HL-60 (cell line): Measurements from ENCODE around the gene SLC49A3.
"Not testable (repeated sequence)": the region's sequence is repeated elsewhere in the genome, so short reads cannot be mapped to it uniquely, and the experiment has no call there.

Source experiments
- DNase-seq, 2 experiments: peaks; one replicate each; pipeline ENCODE4 v3.0.0-alpha.2; 2010 to 2020; ENCODE audit warnings: low read depth in 1 of 2, low spot score in 1 of 2
- H3K27ac ChIP-seq: fragments of 250-450 bp; sonication (Bioruptor Pico); replicated peaks from 2 replicates; pipeline ENCODE4 v1.5.1; 2020; ENCODE audit warnings: mild to moderate bottlenecking, moderate library complexity
- H3K27me3 ChIP-seq: fragments of 250-450 bp; sonication (Bioruptor Pico); 2 replicates; pipeline ENCODE4 v1.5.1; 2021; ENCODE audit warnings: mild to moderate bottlenecking, moderate library complexity; ENCODE audit not compliant: insufficient read depth, poor library complexity, severe bottlenecking
- H3K4me3 ChIP-seq: replicated peaks from 2 replicates; pipeline ENCODE4 v1.5.1; 2011; ENCODE audit warnings: mild to moderate bottlenecking, control low read depth, low read length; ENCODE audit not compliant: insufficient read depth
- GABPA ChIP-seq: IDR thresholded peaks from 2 replicates; pipeline ENCODE4 v1.6.1; 2012; ENCODE audit warnings: low read depth
- POLR2AphosphoS5 ChIP-seq: IDR thresholded peaks from 2 replicates; pipeline ENCODE4 v1.6.1; 2012; ENCODE audit warnings: low read depth
- SPI1 ChIP-seq: IDR thresholded peaks from 2 replicates; pipeline ENCODE4 v1.6.1; 2012; ENCODE audit warnings: low read depth, mild to moderate bottlenecking, borderline replicate concordance
- TF ChIP-seq, protein P1 (sequence below): IDR thresholded peaks from one replicate; pipeline ENCODE4 v1.5.1; 2011; ENCODE audit warnings: low read length, control low read depth, inconsistent platforms; ENCODE audit not compliant: insufficient read depth
- TF ChIP-seq, protein P2 (sequence below): IDR thresholded peaks from 2 replicates; pipeline ENCODE4 v1.6.1; 2012; ENCODE audit warnings: low read depth; ENCODE audit not compliant: insufficient replicate concordance

SLC49A3 gene

DNA sequence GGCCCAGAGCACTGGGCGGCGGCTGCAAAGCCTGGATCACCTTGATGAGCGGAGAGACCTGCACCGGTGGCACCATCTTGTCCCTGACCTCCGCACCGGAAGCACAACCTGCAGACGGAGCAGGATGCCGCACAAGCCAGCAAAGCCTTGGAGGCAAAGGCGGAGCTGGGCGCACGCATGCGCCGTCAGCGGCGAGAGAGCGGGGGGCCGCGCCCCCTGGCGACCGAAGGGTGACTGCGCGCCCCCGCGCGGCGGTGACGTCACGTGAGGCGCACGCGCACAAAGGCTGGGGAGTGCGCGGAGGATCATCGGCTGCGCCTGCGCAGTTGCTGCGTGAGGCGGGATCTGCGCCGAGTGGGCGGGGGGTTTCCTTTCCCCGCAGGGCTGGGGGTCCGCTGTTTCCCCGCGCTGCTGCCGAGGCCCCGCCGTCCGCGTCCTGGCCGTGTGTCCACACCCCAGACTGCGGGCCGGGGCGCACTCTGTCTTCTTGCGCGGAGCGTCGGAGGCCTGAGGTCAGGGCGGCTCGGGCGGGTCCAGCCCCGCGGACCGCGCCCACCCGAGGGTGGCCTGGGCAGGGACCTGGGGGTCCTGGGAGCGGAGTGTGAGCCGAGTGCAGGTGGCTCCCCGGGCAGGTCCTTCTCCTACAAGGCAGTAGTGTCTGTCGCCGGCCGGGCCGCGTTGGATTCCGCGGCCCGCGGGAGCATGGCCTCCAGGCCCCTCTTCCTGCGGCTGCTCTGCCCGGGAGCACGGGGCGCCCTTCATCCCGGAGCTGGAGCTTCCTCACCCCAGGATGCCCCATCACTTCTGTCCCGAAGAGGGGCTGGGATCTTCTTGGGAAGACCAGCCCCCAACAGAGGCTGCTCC is 14.5 kb downstream of the SLC49A3 start, which contains the start of the genes ATP5ME and MYL5:
Gene ATP5ME, minus strand, starts transcription at position 105 of the 864 bp plus-strand sequence. Its CDS starts 29 bp downstream, at position 76.
Gene MYL5, plus strand, starts transcription at position 371 of the 864 bp plus-strand sequence. CDS start 3,485 bp downstream, outside the sequence.
- peak; percentile 93 to 97 for DNase-seq
- no peaks in the 10 kb centered on the region for H3K27me3 ChIP-seq
- TF ChIP-seq SPI1 (no peak), POLR2AphosphoS5 (peak; percentile 92), GABPA (peak; percentile 86)
- TF ChIP-seq, protein P1, sequence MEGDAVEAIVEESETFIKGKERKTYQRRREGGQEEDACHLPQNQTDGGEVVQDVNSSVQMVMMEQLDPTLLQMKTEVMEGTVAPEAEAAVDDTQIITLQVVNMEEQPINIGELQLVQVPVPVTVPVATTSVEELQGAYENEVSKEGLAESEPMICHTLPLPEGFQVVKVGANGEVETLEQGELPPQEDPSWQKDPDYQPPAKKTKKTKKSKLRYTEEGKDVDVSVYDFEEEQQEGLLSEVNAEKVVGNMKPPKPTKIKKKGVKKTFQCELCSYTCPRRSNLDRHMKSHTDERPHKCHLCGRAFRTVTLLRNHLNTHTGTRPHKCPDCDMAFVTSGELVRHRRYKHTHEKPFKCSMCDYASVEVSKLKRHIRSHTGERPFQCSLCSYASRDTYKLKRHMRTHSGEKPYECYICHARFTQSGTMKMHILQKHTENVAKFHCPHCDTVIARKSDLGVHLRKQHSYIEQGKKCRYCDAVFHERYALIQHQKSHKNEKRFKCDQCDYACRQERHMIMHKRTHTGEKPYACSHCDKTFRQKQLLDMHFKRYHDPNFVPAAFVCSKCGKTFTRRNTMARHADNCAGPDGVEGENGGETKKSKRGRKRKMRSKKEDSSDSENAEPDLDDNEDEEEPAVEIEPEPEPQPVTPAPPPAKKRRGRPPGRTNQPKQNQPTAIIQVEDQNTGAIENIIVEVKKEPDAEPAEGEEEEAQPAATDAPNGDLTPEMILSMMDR, result peak; percentile 99
- TF ChIP-seq, protein P2, sequence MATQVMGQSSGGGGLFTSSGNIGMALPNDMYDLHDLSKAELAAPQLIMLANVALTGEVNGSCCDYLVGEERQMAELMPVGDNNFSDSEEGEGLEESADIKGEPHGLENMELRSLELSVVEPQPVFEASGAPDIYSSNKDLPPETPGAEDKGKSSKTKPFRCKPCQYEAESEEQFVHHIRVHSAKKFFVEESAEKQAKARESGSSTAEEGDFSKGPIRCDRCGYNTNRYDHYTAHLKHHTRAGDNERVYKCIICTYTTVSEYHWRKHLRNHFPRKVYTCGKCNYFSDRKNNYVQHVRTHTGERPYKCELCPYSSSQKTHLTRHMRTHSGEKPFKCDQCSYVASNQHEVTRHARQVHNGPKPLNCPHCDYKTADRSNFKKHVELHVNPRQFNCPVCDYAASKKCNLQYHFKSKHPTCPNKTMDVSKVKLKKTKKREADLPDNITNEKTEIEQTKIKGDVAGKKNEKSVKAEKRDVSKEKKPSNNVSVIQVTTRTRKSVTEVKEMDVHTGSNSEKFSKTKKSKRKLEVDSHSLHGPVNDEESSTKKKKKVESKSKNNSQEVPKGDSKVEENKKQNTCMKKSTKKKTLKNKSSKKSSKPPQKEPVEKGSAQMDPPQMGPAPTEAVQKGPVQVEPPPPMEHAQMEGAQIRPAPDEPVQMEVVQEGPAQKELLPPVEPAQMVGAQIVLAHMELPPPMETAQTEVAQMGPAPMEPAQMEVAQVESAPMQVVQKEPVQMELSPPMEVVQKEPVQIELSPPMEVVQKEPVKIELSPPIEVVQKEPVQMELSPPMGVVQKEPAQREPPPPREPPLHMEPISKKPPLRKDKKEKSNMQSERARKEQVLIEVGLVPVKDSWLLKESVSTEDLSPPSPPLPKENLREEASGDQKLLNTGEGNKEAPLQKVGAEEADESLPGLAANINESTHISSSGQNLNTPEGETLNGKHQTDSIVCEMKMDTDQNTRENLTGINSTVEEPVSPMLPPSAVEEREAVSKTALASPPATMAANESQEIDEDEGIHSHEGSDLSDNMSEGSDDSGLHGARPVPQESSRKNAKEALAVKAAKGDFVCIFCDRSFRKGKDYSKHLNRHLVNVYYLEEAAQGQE, result no peak
- H3K27ac ChIP-seq, result peak within 1 kb of the TSS; percentile 94
- H3K4me3 ChIP-seq, result peak within 1 kb of the TSS; percentile 82

DNA sequence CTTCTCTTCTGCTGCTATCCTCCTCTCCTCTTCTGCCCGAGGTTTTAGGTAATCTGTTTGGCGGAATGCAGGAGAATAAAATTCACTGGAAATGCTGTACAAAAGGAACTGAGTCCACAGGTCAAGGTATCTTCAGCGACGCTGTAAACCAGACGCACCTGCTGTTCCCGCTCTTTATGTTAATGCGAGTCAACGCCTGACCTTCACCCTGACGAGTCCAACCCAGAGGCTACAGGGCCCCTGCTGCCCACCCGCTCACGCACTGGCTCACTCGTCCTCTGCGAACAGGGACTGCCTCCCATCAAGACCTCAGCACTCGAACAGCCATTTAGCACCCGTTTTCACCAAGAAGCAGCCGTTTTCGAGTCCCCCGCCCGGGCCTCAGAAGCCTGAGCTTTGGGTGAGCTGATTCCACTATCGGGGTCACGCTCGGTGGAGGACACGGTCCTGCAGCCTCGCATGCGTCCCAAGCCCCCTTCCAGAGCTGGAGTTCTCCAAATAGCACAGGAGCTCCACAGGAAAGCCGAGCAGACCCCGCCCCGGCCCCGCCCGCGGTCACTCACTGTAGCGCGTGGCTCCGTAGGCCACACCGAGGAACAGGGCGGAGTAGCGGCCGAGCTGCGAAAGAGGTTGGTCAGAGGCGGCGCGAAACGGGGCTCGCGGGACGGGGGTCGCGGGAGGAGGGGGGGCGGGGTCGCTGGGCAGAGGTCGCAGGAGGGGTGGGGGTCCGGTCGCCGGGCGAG is 15.4 kb downstream of the SLC49A3 start:
- H3K4me3 ChIP-seq, result peak overlapping the region; percentile 70
- DNase-seq, result peak; percentile 23 to 46
- H3K27ac ChIP-seq, result peak overlapping the region; percentile 94
- no peaks in the 10 kb centered on the region for H3K27me3 ChIP-seq
- TF ChIP-seq GABPA, result no peak
- TF ChIP-seq SPI1, result no peak
- TF ChIP-seq, protein P1, result no peak
- TF ChIP-seq, protein P2, result no peak
- no peak for TF ChIP-seq POLR2AphosphoS5

DNA sequence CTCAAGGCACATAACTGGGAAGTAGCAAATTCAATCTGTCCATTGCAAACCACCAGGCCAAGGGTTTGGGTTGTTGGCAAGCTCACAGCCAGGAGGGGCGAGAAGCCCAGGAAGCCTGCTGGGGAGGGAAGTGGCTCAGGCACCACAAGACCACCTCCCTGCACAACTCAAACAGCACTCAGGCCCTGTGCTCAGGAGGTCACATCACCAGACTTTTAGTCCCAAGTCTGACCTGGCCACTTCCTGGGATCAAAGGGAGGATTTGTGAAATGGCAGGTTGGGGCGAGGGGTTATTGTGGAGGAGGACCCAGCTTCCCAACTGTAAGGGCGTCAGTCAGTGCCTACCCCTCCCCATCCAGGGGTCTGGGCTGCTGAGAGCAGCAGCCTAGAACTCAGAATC is 17.2 kb downstream of the SLC49A3 start:
- no peak overlapping the region for H3K4me3 ChIP-seq
- TF ChIP-seq, protein P2, result no peak
- TF ChIP-seq SPI1 (no peak), POLR2AphosphoS5 (no peak), GABPA (no peak)
- TF ChIP-seq, protein P1, result no peak
- no peaks in the 10 kb centered on the region for H3K27me3 ChIP-seq
- DNase-seq, result no peak
- H3K27ac ChIP-seq, result no peak overlapping the region

DNA sequence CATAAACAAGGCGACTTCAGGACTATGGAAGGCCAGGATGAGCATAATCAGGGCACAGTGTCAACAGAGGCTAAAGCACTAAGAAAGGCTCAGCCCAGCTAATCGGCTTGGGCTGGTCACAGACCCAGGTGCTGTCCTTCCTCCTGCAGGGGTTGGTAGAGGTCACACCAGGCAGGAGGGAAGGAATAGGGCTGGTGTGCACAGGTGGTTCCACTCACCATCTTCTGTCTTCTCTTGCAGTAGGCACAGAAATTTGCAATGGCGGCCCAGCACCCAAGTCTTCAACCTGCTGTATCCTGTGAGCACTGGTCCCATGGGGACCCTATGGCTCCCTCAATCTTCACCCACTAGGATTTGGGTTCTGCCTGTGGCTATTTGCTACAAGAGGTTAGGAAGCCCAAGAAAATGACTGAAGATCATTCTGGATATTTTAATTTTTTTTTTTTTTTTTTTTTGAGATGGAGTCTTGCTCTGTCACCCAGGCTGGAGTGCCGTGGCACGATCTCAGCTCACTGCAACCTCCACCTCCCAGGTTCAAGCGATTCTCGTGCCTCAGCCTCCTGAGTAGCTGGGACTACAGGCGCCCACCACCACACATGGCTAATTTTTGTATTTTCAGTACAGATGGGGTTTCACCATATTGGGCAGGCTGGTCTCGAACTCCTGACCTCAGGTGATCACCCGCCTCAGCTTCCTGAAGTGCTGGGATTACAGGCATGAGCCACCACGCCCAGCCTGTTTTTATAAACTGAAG is 19.0 kb downstream of the SLC49A3 start:
- not testable (repeated sequence) for H3K27me3 ChIP-seq, H3K4me3 ChIP-seq, H3K27ac ChIP-seq, DNase-seq

DNA sequence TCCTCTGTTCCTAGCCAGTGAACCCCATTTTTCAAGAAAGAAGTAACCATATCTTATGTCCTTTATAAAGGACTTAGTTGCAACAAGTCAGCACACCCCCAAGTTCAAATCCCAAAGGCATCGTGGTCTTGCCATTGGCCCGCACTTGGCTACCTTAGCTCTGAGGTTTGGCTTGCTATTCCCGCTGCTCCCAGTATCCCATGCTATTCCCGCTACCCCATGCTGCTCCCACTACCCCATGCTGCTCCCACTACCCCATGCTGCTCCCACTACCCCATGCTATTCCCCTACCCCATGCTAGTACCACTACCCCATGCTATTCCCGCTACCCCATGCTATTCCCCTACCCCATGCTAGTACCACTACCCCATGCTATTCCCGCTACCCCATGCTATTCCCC is 20.7 kb downstream of the SLC49A3 start:
- H3K4me3 ChIP-seq, H3K27ac ChIP-seq, DNase-seq, H3K27me3 ChIP-seq: not testable (repeated sequence)
